ENCODE data around the gene DDX25.

Gene DDX25

GRCh38 chr11:125952973-125953372, 48.7 kb downstream of the DDX25 start:
- no peak for DNase-seq

GRCh38 chr11:125953401-125953935, 49.2 kb downstream of the DDX25 start:
- no peak for DNase-seq

GRCh38 chr11:125954123-125954944, 50.0 kb downstream of the DDX25 start:
- no peak for DNase-seq

- no peak for DNase-seq
Observed at GRCh38 chr11:125954945-125955640, 50.8 kb downstream of the DDX25 start.

- DNase-seq, result no peak
Observed at GRCh38 chr11:125955856-125956255, 51.5 kb downstream of the DDX25 start.

- no peak for DNase-seq
Observed at GRCh38 chr11:125956391-125957134, 52.3 kb downstream of the DDX25 start.

GRCh38 chr11:125957618-125958332, 53.5 kb downstream of the DDX25 start:
- no peak for DNase-seq

GRCh38 chr11:125958872-125959400, 54.6 kb downstream of the DDX25 start:
- no peak for DNase-seq

GRCh38 chr11:125959511-125959910, 55.2 kb downstream of the DDX25 start:
- DNase-seq, result no peak

GRCh38 chr11:125959931-125960330, 55.6 kb downstream of the DDX25 start:
- DNase-seq, result no peak

- no peak for DNase-seq
Observed at GRCh38 chr11:125960771-125961170, 56.5 kb downstream of the DDX25 start.

GRCh38 chr11:125967515-125967914, 63.2 kb downstream of the DDX25 start:
- DNase-seq, result no peak

- DNase-seq, result no peak
Observed at GRCh38 chr11:125968354-125968753, 64.0 kb downstream of the DDX25 start.

GRCh38 chr11:125971618-125972017, 67.3 kb downstream of the DDX25 start:
- DNase-seq, result no peak

GRCh38 chr11:125974284-125974683, 70.0 kb downstream of the DDX25 start:
- DNase-seq, result no peak

GRCh38 chr11:125975634-125976033, 71.3 kb downstream of the DDX25 start:
- DNase-seq, result no peak

- DNase-seq, result no peak
Observed at GRCh38 chr11:125976156-125976555, 71.8 kb downstream of the DDX25 start.

- DNase-seq, result no peak
Observed at GRCh38 chr11:125977333-125977732, 73.0 kb downstream of the DDX25 start.

GRCh38 chr11:125978181-125978716, 73.9 kb downstream of the DDX25 start:
- DNase-seq, result no peak

All from CD4-positive, alpha-beta T cell treated with Interleukin-17A for 4 hours (primary cell).